ENCODE results near the gene PRDM8.
"Not testable (repeated sequence)": the region's sequence is repeated elsewhere in the genome, so short reads cannot be mapped to it uniquely, and the experiment has no call there.

The PRDM8 gene

DNA sequence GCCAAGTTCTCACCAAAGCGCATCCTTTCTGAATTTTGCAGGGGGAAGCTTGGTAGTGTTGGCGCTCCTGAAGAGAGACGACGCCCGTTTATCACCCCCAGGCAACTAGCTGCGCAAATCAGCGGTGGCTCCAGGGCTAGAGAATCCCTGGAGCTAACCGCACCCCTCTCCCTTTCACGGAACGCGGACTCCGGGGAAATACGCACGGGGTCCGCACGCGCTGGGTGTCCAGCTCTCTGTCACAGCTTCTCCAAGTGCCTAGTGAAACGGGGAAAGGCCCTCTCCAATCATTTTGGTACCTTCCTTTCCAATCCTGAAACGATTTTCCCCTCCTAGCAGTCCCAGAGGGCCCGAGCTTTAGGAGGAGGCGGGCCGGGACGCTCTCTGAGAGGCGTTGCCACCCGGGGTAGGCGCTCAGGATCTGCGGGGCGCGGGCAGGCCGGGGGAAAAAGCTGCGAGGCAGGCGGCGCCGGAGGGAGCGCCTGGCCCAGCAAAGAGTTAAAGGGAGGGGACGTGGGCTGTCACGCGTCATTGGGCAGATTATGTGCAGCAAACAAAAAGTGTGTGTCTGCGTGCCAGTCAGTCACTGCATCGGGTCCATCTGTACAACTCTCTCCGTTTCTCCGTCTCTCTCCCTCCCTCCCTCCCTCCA lies at the start of gene PRDM8:
Gene PRDM8 (plus strand): TSS at position 582 of the 652 bp plus-strand sequence. CDS start 2,578 bp downstream, outside the sequence.
- DNase-seq, result no peak

- no peak for DNase-seq
Observed at GRCh38 chr4:80150387-80151180, 46.7 kb upstream of the PRDM8 start.

DNA sequence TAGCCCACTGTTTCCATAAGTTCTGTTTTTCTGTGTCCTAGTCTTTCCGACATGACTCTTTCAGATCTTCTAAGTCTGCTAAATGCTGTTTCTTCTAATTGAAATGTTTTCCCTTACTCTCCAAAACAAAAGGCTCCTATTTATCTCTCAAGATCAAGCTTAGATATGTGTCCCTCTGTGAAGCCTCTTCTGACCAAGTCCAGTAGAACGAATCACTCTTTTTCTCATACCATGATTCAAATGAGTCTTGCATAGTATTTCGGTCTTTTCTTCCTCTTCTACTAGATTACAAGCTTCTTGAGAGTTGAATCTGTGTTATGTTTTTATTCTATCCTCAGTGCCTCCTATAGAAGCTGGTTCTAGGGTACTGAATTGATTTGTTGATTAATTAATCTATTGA lies 45.3 kb upstream of the PRDM8 start:
- DNase-seq, result no peak

- no peak for DNase-seq
Observed at GRCh38 chr4:80153874-80154544, 43.3 kb upstream of the PRDM8 start.

DNA sequence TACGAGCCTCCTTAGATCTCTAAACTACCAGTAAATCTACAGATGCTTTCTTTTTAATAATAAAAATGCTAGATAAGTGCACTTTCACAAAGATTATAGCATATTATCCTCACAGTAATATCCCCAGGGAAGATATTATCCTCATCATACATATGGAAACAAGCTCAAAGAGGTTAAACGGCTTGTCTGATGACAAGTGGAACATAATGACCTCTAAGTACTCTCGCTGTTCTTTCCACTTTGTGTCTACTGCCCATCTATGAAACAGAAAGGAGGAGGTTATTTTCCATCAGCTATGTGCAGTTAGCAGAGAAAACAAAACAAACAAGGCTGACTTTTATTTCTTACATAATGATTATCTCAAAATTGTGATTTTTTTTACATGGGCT lies 42.8 kb upstream of the PRDM8 start:
- no peak for DNase-seq

GRCh38 chr4:80155316-80155982 lies 41.9 kb upstream of the PRDM8 start:
- no peak for DNase-seq

GRCh38 chr4:80156410-80156809 lies 40.9 kb upstream of the PRDM8 start:
- no peak for DNase-seq

- DNase-seq, result no peak
Observed at GRCh38 chr4:80161413-80162058, 35.8 kb upstream of the PRDM8 start.

DNA sequence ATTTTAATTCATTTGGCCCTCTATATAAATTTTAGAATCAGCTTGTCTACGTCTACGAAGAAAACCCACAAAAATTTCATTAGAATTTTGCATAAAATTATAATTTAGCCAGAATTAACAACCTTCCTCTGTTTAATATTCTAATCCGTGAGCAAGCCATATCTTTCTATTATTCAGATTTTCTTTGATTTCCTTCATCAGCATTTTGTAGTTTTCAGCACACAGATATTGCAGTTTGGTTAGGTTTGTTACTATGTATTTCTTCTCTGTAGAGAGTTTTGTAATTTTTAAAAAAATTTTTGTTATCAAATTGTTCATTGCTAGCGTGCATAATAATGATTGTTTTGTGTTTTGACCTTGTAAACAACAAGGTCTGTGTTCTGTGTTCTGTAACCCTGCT lies 34.9 kb upstream of the PRDM8 start:
- DNase-seq, result no peak

DNA sequence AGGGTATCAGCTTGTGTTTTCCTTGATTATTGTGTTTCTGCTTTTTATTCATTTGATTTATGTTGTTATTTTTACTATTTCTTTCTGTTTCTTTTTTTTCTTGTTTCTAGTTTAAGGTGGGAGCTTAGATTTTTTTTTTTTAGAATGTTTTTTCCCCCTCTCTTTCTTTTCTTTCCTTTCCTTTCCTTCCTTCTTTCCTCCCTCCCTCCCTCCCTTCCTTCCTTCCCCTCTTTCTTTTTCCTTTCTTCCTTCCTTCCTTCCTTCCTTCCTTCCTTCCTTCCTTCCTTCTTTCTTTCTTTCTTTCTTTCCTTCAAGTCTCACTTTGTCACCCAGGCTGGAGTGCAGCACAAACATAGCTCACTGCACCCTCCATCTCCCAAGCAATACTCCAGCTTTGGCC lies 31.4 kb upstream of the PRDM8 start:
- DNase-seq, result no peak

GRCh38 chr4:80171251-80171650 lies 26.1 kb upstream of the PRDM8 start:
- DNase-seq, result no peak

DNA sequence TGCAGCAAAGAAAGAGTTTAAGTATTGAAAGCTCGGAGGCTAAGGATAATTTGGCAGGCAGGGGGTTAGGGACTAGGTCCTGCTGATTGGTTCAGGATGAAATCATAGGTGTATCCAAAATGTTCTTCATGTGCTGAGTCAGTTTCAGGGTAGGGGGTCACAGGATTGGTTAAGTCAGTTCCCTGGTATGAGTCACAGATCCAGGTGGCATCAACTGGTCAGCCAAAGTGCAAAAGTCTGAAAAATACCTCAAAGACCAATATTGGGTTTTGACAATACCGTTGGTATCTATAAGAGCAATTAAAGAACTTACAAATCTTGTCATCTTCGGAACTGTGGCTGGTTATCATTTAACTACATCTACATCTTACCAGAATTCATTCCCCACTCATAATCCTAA lies 25.6 kb upstream of the PRDM8 start:
- no peak for DNase-seq

DNA sequence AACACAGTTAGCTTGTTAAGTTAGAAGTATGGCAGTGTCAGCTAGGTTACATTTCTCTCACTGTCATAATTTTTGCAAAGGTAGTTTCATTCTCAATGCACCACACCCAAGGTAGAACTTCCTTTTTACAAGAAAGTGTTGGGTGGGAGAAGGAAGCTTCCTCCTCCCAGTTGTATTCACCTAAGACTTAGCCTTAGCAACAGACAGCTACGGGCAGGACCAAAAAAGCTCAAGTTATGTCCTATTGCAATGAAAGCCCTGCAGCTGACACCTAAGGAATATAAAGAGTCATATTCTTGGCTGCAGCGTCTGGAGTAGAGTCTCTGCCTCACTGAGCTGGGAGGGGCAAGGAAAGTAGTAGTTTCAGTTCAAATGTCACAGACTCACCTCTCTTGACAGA lies 25.1 kb upstream of the PRDM8 start:
- DNase-seq, result no peak

- no peak for DNase-seq
Observed at GRCh38 chr4:80173401-80173800, 23.9 kb upstream of the PRDM8 start.

DNA sequence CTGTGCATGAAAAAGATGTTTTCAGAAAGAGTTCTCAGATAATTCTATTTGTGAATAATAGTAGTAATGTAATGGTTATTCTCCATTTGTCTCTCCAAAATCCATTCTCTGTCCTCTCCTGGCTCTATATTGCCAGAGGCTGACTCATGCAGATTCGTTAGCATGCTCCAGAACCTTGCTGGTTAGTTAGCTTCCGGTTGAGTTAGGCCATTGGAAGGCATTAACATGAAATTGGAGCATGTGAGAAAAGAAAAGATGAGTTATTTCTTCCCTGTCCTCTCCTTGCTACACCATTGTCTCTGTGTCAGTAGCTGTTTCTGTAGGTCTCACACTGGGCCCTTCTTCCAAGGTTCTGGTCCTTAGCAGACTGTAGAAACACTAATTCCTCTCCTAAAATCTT lies 23.5 kb upstream of the PRDM8 start:
- no peak for DNase-seq

DNA sequence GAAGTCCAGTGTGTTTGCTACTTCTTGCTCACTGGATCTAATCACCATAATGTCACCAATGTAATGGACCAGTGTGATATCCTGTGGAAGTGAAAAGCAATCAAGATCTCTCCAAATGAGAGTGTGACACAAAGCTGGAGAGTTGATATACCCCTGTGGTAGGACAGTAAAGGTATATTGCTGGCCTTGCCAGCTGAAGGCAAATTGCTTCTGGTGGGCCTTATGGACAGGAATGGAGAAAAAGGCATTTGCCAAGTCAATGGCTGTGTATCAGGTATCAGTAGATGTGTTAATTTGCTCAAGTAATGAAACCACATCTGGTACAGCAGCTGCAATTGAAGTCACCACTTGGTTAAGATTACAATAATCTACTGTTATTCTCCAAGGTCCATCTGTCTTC lies 19.5 kb upstream of the PRDM8 start:
- DNase-seq, result not testable (repeated sequence)

DNA sequence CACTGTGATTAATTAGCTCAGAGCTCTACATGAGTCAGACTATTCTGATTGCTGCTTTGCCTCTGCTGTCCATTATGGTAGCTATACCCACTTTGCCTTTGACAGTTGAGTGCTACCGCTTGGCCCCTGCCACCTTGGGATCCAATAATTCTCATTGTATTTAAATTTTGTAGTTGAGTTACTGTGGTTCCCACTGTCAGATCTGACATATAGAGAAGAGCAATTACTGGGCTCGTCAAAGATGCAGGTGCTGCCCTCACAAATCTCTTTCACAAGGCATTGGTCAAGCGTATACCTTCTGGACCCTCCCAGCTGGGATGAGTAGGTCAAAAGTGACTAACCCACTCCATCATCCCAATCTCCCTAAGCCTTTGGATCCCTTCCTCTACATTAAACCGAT lies 18.3 kb upstream of the PRDM8 start:
- DNase-seq, result no peak

GRCh38 chr4:80179637-80180161 lies 17.6 kb upstream of the PRDM8 start:
- no peak for DNase-seq

DNA sequence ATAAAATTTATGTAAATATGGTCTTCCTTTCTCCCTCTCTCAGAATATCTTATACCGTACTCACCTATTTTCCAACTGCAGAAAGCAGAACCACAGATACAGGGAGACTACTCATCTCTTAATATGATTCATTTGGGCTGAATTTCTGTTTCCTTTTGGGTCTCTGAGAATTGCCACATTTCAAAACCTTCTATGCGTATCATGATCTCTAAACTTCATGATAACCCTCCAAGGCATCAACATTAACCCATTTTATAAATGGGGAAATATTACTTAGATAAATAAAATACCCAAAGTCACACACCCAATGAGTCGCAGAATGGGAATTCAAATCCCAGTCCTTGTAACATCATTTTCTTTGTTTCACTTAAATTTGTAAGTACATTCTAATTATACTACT lies 16.6 kb upstream of the PRDM8 start:
- DNase-seq, result no peak

GRCh38 chr4:80182237-80182866 lies 15.0 kb upstream of the PRDM8 start:
- no peak for DNase-seq

- DNase-seq, result no peak
Observed at GRCh38 chr4:80183250-80184052, 13.9 kb upstream of the PRDM8 start.
